Left ventricle myocardium inferior (tissue), 1 donor: ENCODE data around the gene PCDH8. TPM values are rescaled to one million over a fixed set of nuclear protein-coding genes. Genes with fewer than 3 reads are reported as not detected.

Experiments used
- DNase-seq: peaks from one replicate; pipeline ENCODE4 v3.0.0-alpha.2; 2020
- H3K27ac ChIP-seq: fragments of 200-600 bp; replicated peaks from 2 replicates; pipeline ENCODE4 v1.8.0; 2021
- H3K27me3 ChIP-seq: fragments of 200-600 bp; 2 replicates; pipeline ENCODE4 v1.8.0; 2021; ENCODE audit warnings: low read depth
- H3K36me3 ChIP-seq: fragments of 200-600 bp; 2 replicates; pipeline ENCODE4 v1.8.0; 2021
- H3K4me1 ChIP-seq: fragments of 200-600 bp; 2 replicates; pipeline ENCODE4 v1.8.0; 2021
- H3K4me3 ChIP-seq: fragments of 200-600 bp; 2 replicates; pipeline ENCODE4 v1.8.0; 2021; ENCODE audit warnings: mild to moderate bottlenecking, moderate library complexity
- H3K9me3 ChIP-seq: fragments of 200-600 bp; replicated peaks from 2 replicates; pipeline ENCODE4 v1.8.0; 2021
- CTCF ChIP-seq: fragments of 200-600 bp; IDR thresholded peaks from 2 replicates; pipeline ENCODE4 v1.8.0; 2021; ENCODE audit warnings: antibody characterized with exemption, mild to moderate bottlenecking, borderline replicate concordance
- intact Hi-C: fragments of 100-400 bp; cut with micrococcal nuclease; formaldehyde crosslinking; loops from one replicate; pipeline ENCODE4 v1.11.0; 2022
- total RNA-seq: library from RNA; stranded (reverse); fragmentation: NEBNext Ultra II Directional; extraction: Animal tissue kit (Norgen Biotek cat#: 25700); gene quantifications from one replicate; pipeline ENCODE4 v1.2.1, GENCODE V29; 2021
- donor health status: DM: no; HTN: yes; CAD: no; lungs with severe emphysema.

PCDH8 gene
- total RNA-seq, 1 donor from 2014 or later: not detected

DNA sequence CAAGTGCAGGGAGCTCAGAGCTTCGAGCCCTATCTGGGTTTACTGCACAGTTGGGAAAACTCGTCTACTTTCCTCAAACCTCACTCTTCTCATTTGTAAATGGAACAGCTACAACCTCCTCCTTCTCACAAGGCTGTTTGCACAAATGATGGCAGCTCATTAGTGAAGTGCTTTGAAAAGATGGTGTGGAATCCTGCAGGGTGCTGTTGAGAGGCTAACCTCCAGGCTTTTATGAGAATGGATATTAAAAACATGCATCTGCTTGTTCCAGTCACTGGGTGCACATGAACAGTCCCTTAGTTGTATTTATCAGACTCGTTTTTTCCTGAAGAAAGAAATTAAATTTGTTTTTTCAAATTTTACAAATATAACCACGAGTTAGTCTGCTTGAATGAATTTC, 36.6 kb downstream of the PCDH8 start:
- Histone ChIP-seq H3K27me3 (peaks cover 13% of the 10 kb centered on the region), H3K4me3 (no peak overlapping the region), H3K4me1 (peaks cover 3% of the 10 kb centered on the region), H3K36me3 (no peaks in the 10 kb centered on the region), H3K27ac (no peak overlapping the region), H3K9me3 (no peaks in the 10 kb centered on the region)
- DNase-seq: no peak
- TF ChIP-seq CTCF: no peak
- intact Hi-C loops: no loop called here

DNA sequence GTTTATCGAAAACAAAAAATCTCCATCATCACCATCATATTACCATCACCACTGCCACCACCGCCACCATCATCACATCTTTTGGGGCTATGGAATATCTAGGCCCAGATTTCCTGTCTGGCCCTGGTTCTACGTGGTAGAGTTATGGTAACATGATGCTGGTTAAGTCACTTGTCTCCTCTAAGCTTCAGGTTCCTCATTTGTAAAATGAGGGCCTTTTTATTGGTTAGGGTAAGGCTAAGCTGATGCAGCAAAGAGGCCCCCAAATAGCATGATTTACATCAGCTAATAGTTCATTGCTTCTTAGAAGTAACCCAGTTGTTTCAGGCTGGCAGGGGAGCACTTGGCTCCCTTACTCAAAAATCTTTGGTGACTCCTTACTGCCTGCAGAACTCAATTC, 37.9 kb downstream of the PCDH8 start:
- H3K36me3 ChIP-seq: no peaks in the 10 kb centered on the region
- DNase-seq: no peak
- peaks cover 13% of the 10 kb centered on the region for H3K27me3 ChIP-seq
- no peak overlapping the region for H3K27ac ChIP-seq
- TF ChIP-seq CTCF: no peak
- intact Hi-C loops: no loop called here
- peaks cover 3% of the 10 kb centered on the region for H3K4me1 ChIP-seq
- no peaks in the 10 kb centered on the region for H3K9me3 ChIP-seq
- H3K4me3 ChIP-seq: no peak overlapping the region

GRCh38 chr13:52810011-52810410, 38.4 kb downstream of the PCDH8 start:
- intact Hi-C loops: no loop called here
- Histone ChIP-seq H3K4me3 (no peak overlapping the region), H3K36me3 (no peaks in the 10 kb centered on the region), H3K27me3 (peaks cover 8% of the 10 kb centered on the region), H3K9me3 (no peaks in the 10 kb centered on the region), H3K27ac (no peak overlapping the region), H3K4me1 (peaks cover 3% of the 10 kb centered on the region)
- TF ChIP-seq CTCF: no peak
- DNase-seq: no peak

DNA sequence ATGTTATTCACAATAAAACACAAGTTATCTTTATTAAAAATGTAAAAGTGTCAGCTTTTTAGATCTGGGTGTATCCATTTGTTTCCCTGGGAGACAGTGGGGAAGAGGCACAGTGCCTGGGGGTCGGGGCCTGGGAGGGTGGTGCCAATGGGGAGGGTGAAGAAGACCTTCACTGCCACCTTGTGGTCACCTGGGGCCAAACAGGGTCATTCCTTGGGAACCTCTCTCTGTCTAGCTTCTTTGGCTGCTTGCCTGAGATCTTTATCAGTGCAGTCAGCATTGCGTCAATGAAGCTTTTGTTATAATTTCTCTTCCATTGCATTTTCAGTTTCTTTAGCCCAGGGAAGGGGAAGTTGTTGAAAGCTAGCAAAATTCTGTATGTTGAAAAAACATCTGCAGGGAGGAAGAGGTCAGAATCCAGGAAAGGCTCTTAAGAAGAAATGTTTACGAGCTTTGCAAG, 39.1 kb downstream of the PCDH8 start:
- DNase-seq: peak; percentile 33
- Histone ChIP-seq H3K27me3 (peaks cover 7% of the 10 kb centered on the region), H3K9me3 (no peaks in the 10 kb centered on the region), H3K4me3 (no peak overlapping the region), H3K27ac (no peak overlapping the region), H3K36me3 (no peaks in the 10 kb centered on the region), H3K4me1 (peaks cover 3% of the 10 kb centered on the region)
- peak; percentile 66 for TF ChIP-seq CTCF
- intact Hi-C loops: no loop called here

DNA sequence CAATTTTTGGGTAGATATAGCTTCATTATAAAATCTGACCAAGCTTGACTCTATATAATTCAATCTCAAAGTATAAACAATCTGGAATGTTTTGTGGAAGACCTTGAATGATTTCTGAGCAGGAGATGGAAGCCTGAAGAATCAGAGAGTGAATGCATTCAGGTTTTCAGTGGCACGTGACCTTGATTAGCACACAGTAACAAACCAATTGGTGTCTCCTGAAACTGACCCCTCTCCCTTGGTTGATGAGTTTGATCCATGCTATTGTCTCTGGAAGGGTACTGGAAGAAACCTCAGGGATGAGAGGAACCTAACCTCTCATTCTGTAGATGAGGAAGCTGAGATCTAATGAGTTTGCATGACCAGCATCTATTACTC, 39.6 kb downstream of the PCDH8 start:
- H3K4me1 ChIP-seq: peaks cover 3% of the 10 kb centered on the region
- no peak for TF ChIP-seq CTCF
- no peaks in the 10 kb centered on the region for H3K36me3 ChIP-seq
- no peak overlapping the region for H3K27ac ChIP-seq
- DNase-seq: no peak
- intact Hi-C loops: no loop called here
- no peak overlapping the region for H3K4me3 ChIP-seq
- H3K9me3 ChIP-seq: no peaks in the 10 kb centered on the region
- H3K27me3 ChIP-seq: peaks cover 2% of the 10 kb centered on the region

DNA sequence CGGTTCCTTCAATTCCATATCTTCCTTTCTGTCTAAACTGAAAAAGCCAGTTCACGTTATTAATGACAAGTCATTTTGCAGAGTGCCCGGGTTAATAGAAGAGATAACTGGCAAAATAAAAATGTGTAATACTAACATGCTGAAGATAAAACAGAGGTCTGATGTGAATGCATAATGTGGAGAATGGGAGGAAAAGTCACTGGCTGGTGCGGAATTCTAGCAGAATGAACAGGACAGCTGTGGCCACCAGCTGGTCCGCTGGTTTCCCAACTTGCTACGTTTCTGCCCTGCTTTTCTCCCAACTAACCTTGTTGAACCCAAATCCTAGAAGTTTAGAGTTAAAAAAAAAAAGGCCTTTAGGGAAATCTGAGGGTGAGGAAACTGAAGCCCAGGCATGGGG, 42.4 kb downstream of the PCDH8 start:
- no peak overlapping the region for H3K27ac ChIP-seq
- intact Hi-C loops: no loop called here
- H3K27me3 ChIP-seq: peaks cover 9% of the 10 kb centered on the region
- no peaks in the 10 kb centered on the region for H3K36me3 ChIP-seq
- no peak overlapping the region for H3K4me3 ChIP-seq
- H3K4me1 ChIP-seq: peaks cover 3% of the 10 kb centered on the region
- no peaks in the 10 kb centered on the region for H3K9me3 ChIP-seq
- TF ChIP-seq CTCF: no peak
- DNase-seq: no peak
